Testis (tissue), 2 donors: Measurements from ENCODE around the gene GADD45GIP1.

ENCODE experiments used
- CTCF ChIP-seq, 3 experiments: fragments of 450-650 bp in 2 of 3; fragments of 200-600 bp in 1 of 3; sonication (generic) in 1 of 3; IDR thresholded peaks; one replicate each; pipeline ENCODE4 v1.5.1; 2016 to 2019; ENCODE audit warnings: antibody characterized with exemption in 3 of 3, mild to moderate bottlenecking in 2 of 3, moderate library complexity in 1 of 3
- POLR2A ChIP-seq: fragments of 450-650 bp; IDR thresholded peaks from one replicate; pipeline ENCODE4 v1.6.1; 2017; ENCODE audit warnings: antibody characterized with exemption, mild to moderate bottlenecking, moderate library complexity

- no peak for TF ChIP-seq POLR2A
- TF ChIP-seq CTCF (IDR thresholded peaks at IDR 0.05): no peak
Observed at GRCh38 chr19:12973236-12973635, 16.2 kb upstream of the GADD45GIP1 start.
